Activated B cell treated with CpG ODN at 0.5 μM for 24 hours (primary cell): Measurements from ENCODE around the gene ZDHHC14. TPM values are rescaled to one million over a fixed set of nuclear protein-coding genes. Genes with fewer than 3 reads are reported as not detected.
"Not testable (repeated sequence)": the region's sequence is repeated elsewhere in the genome, so short reads cannot be mapped to it uniquely, and the experiment has no call there.

Source experiments
- ATAC-seq: fragments of 200-7000 bp; cut with Tn5 transposase; one replicate; pipeline ENCODE4 v1.10.0; 2021; ENCODE audit warnings: low read depth, mild to moderate bottlenecking, moderate library complexity
- CTCF ChIA-PET: fragments of 350-600 bp; sonication (Branson Sonifier 250); formaldehyde crosslinking; loops from one replicate; lab custom pipeline; 2021; ENCODE audit warnings: antibody characterized with exemption; lab: Charles Lee
- POLR2A ChIA-PET: fragments of 350-600 bp; sonication (Branson Sonifier 250); formaldehyde crosslinking; loops from one replicate; lab custom pipeline; 2021; ENCODE audit warnings: antibody characterized with exemption; lab: Charles Lee
- DNase-seq: peaks from one replicate; pipeline ENCODE4 v3.0.0; 2022
- H3K27ac Mint-ChIP-seq: one replicate; pipeline ENCODE4 v1.8.0; 2020; ENCODE audit warnings: mixed read lengths
- H3K27me3 Mint-ChIP-seq: one replicate; pipeline ENCODE4 v1.8.0; 2021; ENCODE audit warnings: mixed read lengths
- H3K36me3 Mint-ChIP-seq: one replicate; pipeline ENCODE4 v1.8.0; 2021; ENCODE audit warnings: low read depth, mixed read lengths
- H3K4me1 Mint-ChIP-seq: one replicate; pipeline ENCODE4 v1.8.0; 2021; ENCODE audit warnings: mixed read lengths
- H3K4me3 Mint-ChIP-seq: one replicate; pipeline ENCODE4 v1.8.0; 2020; ENCODE audit warnings: mild to moderate bottlenecking, mixed read lengths
- H3K9me3 Mint-ChIP-seq: one replicate; pipeline ENCODE4 v1.8.0; 2020; ENCODE audit warnings: mixed read lengths
- CTCF ChIP-seq: fragments of 200-600 bp; IDR thresholded peaks from one replicate; pipeline ENCODE4 v1.8.0; 2022; ENCODE audit warnings: antibody characterized with exemption, mild to moderate bottlenecking
- intact Hi-C: fragments of 100-400 bp; cut with micrococcal nuclease; formaldehyde crosslinking; loops from one replicate; pipeline ENCODE4 v1.15.1; 2024
- total RNA-seq: library from RNA; stranded (reverse); gene quantifications from 2 replicates; pipeline ENCODE4 v1.2.3, GENCODE V29; 2022

ZDHHC14 gene
- total RNA-seq, 1 donor from 2014 or later, result 25.3 TPM

GRCh38 chr6:157717340-157717748, 336.4 kb downstream of the ZDHHC14 start:
- CTCF ChIA-PET, result no interaction called here
- H3K27me3 Mint-ChIP-seq, result peaks cover 10% of the 10 kb centered on the region
- ATAC-seq (no peak), DNase-seq (no peak)
- no peak overlapping the region for H3K4me3 Mint-ChIP-seq
- no peaks in the 10 kb centered on the region for H3K4me1 Mint-ChIP-seq
- no peaks in the 10 kb centered on the region for H3K36me3 Mint-ChIP-seq
- TF ChIP-seq CTCF, result no peak
- H3K9me3 Mint-ChIP-seq, result no peaks in the 10 kb centered on the region
- POLR2A ChIA-PET, result no interaction called here
- no peak overlapping the region for H3K27ac Mint-ChIP-seq
- intact Hi-C loops, result no loop called here

GRCh38 chr6:157718503-157719187, 337.7 kb downstream of the ZDHHC14 start:
- Mint-ChIP-seq H3K36me3 (no peaks in the 10 kb centered on the region), H3K4me1 (no peaks in the 10 kb centered on the region), H3K27me3 (peaks cover 10% of the 10 kb centered on the region), H3K27ac (no peak overlapping the region), H3K4me3 (no peak overlapping the region), H3K9me3 (no peaks in the 10 kb centered on the region)
- no peak for ATAC-seq
- ChIA-PET POLR2A (no interaction called here), CTCF (no interaction called here)
- DNase-seq, result no peak
- TF ChIP-seq CTCF, result no peak
- intact Hi-C loops, result no loop called here

- ATAC-seq, DNase-seq, H3K4me3 Mint-ChIP-seq, POLR2A ChIA-PET, intact Hi-C loops, H3K36me3 Mint-ChIP-seq, H3K27ac Mint-ChIP-seq, CTCF ChIA-PET, H3K4me1 Mint-ChIP-seq: not testable (repeated sequence)
- Mint-ChIP-seq H3K9me3 (peaks cover 12% of the 10 kb centered on the region), H3K27me3 (peaks cover 10% of the 10 kb centered on the region)
Measured at GRCh38 chr6:157720964-157721363, 340.0 kb downstream of the ZDHHC14 start.

- TF ChIP-seq CTCF, result no peak
- CTCF ChIA-PET, result no interaction called here
Measured at GRCh38 chr6:157721426-157721825, 340.4 kb downstream of the ZDHHC14 start.

GRCh38 chr6:157721830-157722229, 340.8 kb downstream of the ZDHHC14 start:
- no peaks in the 10 kb centered on the region for H3K4me1 Mint-ChIP-seq
- POLR2A ChIA-PET, result no interaction called here
- ATAC-seq (no peak), DNase-seq (no peak)
- TF ChIP-seq CTCF, result no peak
- no peak overlapping the region for H3K27ac Mint-ChIP-seq
- H3K4me3 Mint-ChIP-seq, result no peak overlapping the region
- H3K36me3 Mint-ChIP-seq, result no peaks in the 10 kb centered on the region
- H3K9me3 Mint-ChIP-seq, result peaks cover 15% of the 10 kb centered on the region
- intact Hi-C loops, result no loop called here
- CTCF ChIA-PET, result no interaction called here
- peaks cover 10% of the 10 kb centered on the region for H3K27me3 Mint-ChIP-seq

More at GRCh38 chr6:157721426-157721825, 340.4 kb downstream of the ZDHHC14 start:
- no peaks in the 10 kb centered on the region for H3K4me1 Mint-ChIP-seq
- peaks cover 10% of the 10 kb centered on the region for H3K27me3 Mint-ChIP-seq
- no peak overlapping the region for H3K27ac Mint-ChIP-seq
- POLR2A ChIA-PET, result no interaction called here
- no peaks in the 10 kb centered on the region for H3K36me3 Mint-ChIP-seq
- intact Hi-C loops, result no loop called here
- H3K4me3 Mint-ChIP-seq, result no peak overlapping the region
- peaks cover 15% of the 10 kb centered on the region for H3K9me3 Mint-ChIP-seq
- ATAC-seq (no peak), DNase-seq (no peak)
